NCI-H82 (cell line): ENCODE measurements around the gene HEY2.

ENCODE experiments used
- DNase-seq: peaks from one replicate; lab custom pipeline; 2025; lab: John Stamatoyannopoulos, UW

Gene HEY2

DNA sequence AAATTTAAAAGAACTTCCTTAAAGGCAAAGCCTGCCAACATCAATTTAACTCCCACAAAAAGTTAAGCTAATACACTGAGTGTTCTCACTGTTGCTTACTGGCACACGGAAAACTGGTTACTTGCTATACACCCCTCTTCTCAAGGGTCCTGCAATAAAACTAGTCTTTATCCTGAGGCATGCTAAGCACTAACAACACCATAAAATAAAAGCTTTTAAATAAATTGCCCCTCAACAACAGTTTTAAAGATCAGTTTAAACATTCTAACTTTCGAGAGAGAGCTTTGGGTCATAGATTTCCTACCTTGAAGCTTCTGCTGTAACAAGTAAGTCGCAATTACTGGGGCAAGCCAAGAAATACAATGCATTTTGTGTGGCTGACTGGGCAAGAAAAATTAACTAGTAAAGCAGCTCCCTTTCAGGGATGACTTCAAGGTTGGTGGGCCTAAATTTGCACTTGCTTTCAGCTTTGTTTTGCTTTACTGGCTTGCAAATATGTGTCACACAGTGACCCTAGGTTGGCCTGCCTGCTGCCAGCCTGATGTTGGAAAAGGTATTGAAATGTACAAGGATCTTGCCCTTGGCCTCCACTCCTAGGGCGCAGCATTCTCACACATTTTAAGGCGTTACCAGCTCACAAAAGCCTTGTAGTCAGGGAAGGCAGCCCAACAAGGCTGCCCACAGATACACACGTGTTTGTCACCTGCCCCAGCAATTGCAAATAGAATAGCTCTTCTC, 4.0 kb upstream of the HEY2 start:
- DNase-seq: no peak

DNA sequence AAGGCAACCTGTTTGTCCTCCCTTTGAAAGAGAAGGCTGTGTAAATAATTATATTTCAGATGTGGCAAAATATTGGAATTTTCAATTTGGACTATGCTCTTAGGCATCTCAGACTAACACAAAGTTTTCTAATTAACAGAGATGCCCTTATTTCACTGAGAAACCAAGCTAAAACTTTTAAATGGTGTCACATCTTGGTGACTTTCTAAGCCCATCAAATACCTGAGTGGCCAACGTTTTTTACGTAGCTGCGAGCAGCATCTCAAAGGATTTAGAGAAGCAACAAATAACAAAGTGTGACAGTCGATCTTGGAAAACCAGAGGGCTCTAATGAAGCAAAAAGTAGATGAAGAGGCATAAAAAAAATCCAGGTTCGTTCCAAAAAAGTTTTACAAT, 3.4 kb upstream of the HEY2 start:
- DNase-seq: no peak

GRCh38 chr6:125746731-125747588, 2.5 kb upstream of the HEY2 start:
- DNase-seq: peak; percentile 96

- peak; percentile 71 for DNase-seq
Measured at GRCh38 chr6:125747589-125748405, 1.6 kb upstream of the HEY2 start.

DNA sequence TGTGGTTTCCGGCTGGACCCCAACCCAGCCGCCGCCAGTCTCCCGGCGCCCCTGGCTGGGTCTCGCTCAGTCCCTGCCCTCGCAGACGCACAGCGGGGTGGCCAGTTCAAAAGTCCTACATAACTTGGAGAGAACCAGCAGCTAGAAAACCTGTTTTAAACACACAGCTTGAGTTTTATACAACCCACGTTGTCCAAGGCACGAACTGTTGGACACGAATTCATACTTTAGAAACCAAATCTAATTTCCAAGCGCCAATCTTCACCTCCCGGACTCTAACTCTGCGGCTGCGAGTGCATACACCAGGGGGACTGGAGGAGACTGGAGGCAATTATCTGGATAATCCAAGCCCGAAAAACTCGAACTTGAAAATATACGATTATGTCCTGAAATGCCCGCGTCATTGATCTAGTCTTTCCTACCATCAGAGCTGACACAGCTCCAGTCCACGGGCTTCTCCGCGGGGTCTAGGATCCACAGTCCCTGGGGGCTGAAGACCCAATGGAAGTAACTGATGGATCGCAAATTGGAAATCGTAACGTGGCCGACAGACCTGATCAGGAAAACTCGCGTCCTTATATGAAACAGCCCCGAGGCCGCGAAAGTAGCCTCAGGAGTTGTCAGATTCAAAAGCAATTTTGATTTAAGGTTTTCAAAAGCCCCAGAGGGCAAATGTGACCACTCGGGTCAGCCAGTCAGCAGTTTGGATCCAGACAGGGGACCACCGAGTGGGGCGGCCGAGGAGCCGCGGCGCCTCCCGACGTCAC, 843 bp upstream of the HEY2 start:
- DNase-seq: peak; percentile 74

- peak; percentile 90 for DNase-seq
Measured at GRCh38 chr6:125749865-125750691, 646 bp downstream of the HEY2 start.

DNA sequence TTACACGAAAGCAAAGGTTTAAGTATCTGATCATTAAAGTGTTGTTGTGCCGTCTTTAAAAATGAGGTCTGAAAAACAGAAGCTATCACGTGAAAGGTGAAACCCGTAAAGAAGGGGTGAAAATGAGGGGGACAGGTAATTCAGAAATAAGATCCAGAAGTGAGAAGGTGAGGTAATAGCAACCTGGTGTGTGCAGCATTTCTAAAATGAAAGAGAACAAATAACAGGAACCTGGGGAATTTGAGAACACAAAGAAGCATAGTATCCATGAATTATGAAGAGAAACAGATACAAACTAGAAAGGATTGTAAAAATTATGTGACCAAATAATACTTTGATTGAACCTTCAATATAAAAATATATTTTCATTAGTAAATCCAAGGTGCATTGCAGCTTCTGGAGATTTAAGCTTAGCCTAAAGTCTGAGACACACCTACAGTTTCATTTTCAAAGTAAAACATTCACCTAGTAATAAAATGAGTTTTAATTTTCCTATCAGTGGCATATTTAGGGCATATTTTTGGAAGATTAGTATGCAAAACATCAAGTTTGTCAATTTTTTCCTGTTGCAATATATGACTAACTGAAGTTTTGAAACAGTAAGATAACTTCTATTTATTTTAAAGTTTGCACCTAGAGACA, 1.4 kb downstream of the HEY2 start:
- no peak for DNase-seq

DNA sequence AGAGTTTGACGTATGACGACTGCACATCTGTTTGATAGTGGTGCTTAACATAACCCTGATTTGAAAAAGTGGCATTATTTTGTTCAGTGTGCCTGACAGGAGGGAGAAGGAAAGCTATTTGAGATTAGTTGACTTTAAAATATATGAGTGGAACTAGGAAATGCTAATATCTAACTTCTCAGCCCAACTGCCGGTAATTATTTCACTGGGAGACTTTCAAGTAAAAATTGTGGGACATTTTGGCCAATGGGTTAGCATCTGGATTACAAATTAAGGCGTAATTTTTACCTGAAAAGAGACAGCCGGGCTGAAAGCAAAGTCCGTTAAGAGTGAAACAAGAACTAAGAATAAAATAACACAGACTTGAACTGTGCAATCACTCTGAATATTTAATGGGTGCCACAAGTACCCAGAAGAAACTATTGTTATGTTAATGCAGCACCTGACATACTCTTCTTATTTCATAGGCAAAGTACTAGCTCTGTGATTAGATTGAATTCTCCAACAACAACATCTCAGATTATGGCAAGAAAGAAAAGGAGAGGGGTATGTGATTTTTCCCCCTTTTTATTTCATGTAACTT, 2.0 kb downstream of the HEY2 start:
- no peak for DNase-seq

DNA sequence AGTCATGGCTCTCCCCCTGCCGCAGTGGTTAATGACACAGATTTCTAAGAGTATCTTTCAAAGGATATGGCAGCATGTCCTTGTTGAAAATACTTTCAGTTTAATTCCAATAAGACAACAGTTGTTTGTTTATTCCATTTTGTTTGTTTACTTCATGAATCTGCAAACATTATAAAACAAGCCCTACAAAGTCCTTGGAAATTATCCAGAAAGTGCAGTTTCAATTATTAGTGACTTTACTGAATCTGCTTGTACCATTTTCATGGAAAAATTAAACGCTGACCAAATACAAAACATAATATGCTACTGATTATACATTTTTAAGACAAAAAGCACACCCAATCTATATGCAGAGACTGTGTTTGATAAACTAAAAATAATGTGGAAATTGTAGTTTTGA, 3.3 kb downstream of the HEY2 start:
- DNase-seq: no peak

DNA sequence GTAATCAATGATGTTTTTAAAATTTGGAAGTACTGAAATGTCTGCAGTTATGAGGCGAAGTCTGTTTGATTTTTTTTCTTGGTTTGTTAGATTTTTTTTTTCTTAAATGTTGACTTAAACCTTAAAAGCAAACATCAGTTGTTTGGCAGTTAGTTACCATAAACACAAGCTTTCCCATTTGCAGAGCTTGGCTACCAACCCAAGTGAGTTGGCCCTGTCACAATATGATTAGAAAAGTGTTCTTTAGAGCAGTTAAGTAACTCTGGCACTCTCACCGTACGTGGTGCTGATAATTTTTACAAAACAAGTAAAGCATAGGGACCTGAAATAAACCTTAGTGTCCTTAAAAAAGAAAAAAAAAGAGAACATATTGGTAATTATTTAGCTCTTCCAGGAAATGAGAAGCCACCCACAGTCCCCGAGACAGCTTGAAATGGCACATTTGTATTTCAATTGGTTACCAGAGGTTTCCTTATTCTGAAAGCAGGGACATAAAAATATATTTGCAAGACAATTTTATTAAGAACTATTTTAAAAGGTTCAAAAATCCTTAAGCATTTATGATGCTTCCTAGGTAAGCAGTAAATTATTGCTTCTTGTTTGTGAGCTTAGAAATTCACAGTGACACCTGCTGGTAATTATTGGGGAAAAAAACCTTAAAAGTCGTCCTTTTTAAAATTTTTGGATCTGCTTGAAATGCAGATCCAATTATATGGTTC, 3.9 kb downstream of the HEY2 start:
- DNase-seq: no peak

DNA sequence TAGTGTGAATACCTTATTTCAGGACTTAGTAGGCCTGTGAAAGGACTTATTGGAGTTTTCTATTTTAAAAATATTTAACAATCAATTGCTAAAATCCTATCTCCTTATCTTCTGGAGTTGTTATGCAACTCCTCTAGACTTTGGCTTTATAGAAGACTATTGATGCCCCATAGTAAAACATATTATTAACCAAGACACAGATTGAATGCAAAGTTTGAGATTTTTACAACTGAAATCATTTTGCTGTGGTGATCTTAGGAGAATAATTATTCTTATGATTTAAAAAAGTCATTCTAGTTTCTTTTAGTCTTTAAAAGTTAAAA, 4.5 kb downstream of the HEY2 start:
- DNase-seq: no peak

- DNase-seq: no peak
Measured at GRCh38 chr6:125754566-125754965, 5.1 kb downstream of the HEY2 start.

DNA sequence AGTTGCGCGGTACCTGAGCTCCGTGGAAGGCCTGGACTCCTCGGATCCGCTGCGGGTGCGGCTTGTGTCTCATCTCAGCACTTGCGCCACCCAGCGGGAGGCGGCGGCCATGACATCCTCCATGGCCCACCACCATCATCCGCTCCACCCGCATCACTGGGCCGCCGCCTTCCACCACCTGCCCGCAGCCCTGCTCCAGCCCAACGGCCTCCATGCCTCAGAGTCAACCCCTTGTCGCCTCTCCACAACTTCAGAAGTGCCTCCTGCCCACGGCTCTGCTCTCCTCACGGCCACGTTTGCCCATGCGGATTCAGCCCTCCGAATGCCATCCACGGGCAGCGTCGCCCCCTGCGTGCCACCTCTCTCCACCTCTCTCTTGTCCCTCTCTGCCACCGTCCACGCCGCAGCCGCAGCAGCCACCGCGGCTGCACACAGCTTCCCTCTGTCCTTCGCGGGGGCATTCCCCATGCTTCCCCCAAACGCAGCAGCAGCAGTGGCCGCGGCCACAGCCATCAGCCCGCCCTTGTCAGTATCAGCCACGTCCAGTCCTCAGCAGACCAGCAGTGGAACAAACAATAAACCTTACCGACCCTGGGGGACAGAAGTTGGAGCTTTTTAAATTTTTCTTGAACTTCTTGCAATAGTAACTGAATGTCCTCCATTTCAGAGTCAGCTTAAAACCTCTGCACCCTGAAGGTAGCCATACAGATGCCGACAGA, 9.9 kb downstream of the HEY2 start:
- DNase-seq: no peak

GRCh38 chr6:125759959-125760457, 10.6 kb downstream of the HEY2 start:
- no peak for DNase-seq

DNA sequence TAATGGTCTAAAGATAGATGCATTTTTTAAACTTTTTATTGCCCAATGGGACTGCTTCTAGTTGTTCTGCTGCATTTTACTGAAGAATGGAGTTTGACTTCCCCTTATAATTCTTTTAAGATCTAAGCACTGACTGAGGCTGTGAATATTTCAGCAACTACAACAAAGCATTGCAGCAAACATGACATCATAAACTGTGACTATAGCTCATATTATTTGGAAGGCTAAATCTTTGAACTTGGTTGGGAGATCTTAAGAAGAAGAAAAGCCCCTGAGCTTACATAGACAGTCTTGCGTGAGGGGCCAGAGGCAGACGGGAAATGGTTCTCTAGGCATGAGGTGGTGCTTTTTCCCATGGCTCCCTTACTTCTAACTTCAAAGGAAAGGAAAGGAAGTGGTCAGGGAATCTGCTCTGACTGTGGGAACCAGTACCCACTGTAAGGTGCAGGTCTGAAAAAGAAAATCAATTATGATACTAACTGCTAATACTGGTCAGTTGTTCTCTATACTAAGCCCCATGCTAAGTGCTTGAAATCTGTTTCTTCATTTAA, 14.8 kb downstream of the HEY2 start:
- no peak for DNase-seq

DNA sequence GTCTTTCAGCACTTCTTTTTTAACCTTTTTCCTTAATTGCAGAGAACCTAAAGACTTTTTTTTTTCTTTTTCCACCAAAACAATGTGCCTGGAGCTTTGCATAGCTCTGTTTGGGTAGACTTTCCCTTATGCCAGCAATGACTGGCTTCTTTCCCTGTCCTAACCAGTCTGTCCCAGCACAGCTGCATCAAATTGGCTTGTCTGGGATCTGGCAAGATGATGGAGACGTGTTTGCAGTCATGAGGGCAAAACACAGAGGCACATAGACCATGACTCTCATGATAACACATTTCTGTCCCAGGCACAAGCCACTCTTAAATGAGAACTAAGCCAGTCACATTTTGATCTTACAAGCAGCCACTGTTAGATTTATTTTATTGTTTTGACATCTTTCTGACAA, 16.5 kb downstream of the HEY2 start:
- DNase-seq: no peak

DNA sequence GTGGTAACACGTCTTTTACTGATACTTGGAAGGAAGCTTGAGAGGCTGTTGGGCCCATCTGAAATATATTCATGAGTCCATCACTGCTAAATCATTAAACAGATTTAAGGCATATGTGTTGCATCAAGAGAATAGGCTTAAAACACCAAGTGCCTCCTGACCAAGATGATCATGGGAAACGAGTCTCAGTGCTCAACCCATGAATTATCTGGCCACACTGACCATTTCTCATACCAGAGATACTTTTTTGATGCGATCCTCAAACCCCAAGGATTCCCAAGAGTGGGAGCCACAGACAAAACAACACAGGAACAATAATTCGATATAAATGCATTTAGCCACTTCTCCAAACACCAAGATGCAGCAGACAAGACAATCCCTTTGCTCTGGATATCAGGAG, 17.2 kb downstream of the HEY2 start:
- no peak for DNase-seq

DNA sequence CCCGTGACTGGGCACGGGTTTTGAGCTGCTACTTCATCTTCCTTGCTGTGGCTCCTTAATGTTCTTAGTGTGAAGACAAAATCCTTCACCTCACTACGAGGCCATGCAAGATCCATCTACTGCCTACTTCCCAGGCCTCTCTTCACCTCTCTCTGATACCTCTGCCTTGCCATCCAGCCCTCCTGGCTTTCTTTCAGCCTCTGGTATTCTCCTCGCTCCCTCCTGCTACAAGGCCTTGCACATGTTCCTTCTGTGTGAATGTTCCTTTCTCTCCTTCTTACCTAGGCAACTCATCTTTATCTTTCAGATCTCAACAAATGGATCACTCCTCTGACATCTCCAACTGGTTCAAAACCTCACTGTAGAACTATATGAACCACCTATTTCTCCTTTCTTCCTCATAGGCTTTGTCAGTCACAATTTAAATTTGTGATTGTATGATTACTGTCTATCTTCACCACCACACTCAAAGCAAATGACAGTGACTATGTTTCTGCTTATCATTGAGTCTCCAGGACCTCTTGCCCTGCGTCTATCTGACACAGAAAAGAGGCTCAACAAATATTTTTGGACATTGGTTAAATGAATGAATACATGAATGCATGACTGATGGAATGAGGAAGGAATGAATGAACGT, 19.8 kb downstream of the HEY2 start:
- DNase-seq: no peak
